GM13976 (cell line): ENCODE measurements around the gene HYAL2.

Experiments
- DNase-seq: peaks from one replicate; pipeline ENCODE4 v3.0.0; 2012; ENCODE audit warnings: low spot score
- CTCF ChIP-seq: IDR thresholded peaks from 2 replicates; pipeline ENCODE4 v1.5.1; 2012; ENCODE audit warnings: borderline replicate concordance, mild to moderate bottlenecking; ENCODE audit not compliant: insufficient read depth; ENCODE audit errors: extremely low read depth, missing control alignments, control extremely low read depth
- in situ Hi-C: fragments of 300-500 bp; cut with MboI; formaldehyde crosslinking; loops from one replicate; pipeline ENCODE4 v1.12.0; 2022; ENCODE audit warnings: low sequenced_read_pairs, mixed read lengths, inconsistent platforms; ENCODE audit not compliant: unreplicated experiment

HYAL2 gene

GRCh38 chr3:50304601-50305000, 17.9 kb downstream of the HYAL2 start:
- in situ Hi-C loops, result no loop called here
- no peak for TF ChIP-seq CTCF
- no peak for DNase-seq

- in situ Hi-C loops, result no loop called here
- DNase-seq, result no peak
- no peak for TF ChIP-seq CTCF
Observed at GRCh38 chr3:50303013-50303815, 19.3 kb downstream of the HYAL2 start, which contains the start of gene HYAL1. HYAL1 (minus strand) TSS chr3:50303574; CDS start chr3:50302956, 618 bp downstream.

GRCh38 chr3:50302095-50303012, 20.2 kb downstream of the HYAL2 start:
- DNase-seq, result no peak
- in situ Hi-C loops, result no loop called here
- TF ChIP-seq CTCF, result no peak

GRCh38 chr3:50300681-50301254, 21.8 kb downstream of the HYAL2 start:
- in situ Hi-C loops, result no loop called here
- DNase-seq, result no peak
- no peak for TF ChIP-seq CTCF

- no peak for TF ChIP-seq CTCF
- in situ Hi-C loops, result no loop called here
- no peak for DNase-seq
Observed at GRCh38 chr3:50299929-50300680, 22.4 kb downstream of the HYAL2 start.

- in situ Hi-C loops, result no loop called here
- no peak for DNase-seq
- TF ChIP-seq CTCF, result no peak
Observed at GRCh38 chr3:50299638-50299928, 23.0 kb downstream of the HYAL2 start.
